ENCODE measurements around the gene FTSJ1.
A peak's percentile ranks its signal among the peaks of the same experiment; 100 is the strongest.
"Not testable (repeated sequence)": the region's sequence is repeated elsewhere in the genome, so short reads cannot be mapped to it uniquely, and the experiment has no call there.

The FTSJ1 gene

DNA sequence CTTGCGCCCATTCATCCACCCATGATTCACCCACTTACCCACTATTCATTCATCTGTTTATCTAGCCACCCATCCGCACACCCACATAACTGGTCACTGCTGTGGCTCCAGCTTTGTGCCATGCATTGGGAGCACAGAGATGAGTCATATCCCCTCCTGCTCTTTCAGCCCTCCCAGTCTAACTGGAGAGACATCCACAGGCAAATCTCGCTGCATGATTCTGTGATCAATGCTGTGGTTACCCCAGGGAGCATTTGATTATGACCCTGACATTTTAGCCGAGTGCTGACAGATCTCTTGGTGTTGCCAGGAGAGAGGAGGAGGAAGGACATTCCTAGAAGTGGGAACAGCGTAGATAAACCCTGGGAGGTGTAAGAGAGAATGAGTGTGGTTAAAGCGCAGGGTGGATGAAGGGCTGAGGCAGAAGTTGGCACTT, 22.4 kb downstream of the FTSJ1 start:
- no peak for DNase-seq

DNA sequence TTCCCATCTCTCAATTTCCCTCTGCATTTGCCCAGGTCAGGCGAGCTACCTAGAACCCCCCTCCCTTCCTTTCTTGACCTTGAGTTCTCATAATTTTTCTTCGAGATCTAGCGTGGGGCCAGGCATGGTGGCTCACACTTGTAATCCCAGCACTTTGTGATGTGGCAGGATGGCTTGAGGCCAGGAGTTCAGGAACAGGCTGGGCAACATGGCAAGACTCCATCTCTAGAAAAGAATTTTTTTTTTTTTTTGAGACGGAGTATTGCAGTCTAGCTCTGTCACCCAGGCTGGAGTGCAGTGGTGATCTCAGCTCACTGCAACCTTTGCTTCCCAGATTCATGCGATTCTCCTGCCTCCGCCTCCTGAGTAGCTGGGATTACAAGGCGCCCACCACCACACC, 28.3 kb downstream of the FTSJ1 start:
- DNase-seq, result no peak

DNA sequence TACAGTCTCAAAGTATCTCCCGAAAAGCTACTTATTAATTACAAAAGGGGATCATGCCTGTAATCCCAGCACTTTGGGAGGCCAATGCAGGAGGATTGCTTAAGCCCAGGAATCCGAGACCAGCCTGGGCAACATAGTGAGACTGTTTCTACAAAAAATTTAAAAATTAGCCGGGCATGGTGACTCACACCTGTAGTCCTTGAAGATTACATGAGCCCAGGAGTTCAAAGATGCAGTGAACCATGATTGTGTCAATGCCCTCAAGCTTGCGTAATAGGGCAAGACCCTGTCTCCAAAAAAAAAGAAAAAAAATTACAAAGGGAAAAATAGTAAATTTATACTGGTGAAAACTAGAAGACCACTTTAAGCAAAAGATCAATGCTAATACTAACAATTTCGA, 29.5 kb downstream of the FTSJ1 start:
- no peak for DNase-seq

DNA sequence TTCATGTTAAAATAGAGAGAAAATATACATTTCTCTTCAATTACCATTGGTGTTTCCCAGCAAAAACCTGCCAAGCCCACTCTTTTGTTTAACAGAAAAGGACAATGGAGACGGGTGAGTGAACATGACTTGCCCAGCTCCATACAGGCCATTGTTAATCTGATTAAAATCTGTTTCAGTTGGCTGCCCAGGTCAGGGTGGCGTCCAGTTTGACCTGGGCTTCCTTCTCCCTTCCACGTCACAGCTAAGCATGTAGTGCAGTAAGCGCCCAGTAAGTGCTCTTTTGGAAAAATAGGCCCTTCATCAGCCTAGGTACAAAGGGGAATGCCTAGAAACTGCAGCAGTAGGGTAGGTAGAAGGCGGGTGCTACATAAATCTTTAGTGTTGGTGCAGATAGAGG, 31.2 kb downstream of the FTSJ1 start:
- no peak for DNase-seq

DNA sequence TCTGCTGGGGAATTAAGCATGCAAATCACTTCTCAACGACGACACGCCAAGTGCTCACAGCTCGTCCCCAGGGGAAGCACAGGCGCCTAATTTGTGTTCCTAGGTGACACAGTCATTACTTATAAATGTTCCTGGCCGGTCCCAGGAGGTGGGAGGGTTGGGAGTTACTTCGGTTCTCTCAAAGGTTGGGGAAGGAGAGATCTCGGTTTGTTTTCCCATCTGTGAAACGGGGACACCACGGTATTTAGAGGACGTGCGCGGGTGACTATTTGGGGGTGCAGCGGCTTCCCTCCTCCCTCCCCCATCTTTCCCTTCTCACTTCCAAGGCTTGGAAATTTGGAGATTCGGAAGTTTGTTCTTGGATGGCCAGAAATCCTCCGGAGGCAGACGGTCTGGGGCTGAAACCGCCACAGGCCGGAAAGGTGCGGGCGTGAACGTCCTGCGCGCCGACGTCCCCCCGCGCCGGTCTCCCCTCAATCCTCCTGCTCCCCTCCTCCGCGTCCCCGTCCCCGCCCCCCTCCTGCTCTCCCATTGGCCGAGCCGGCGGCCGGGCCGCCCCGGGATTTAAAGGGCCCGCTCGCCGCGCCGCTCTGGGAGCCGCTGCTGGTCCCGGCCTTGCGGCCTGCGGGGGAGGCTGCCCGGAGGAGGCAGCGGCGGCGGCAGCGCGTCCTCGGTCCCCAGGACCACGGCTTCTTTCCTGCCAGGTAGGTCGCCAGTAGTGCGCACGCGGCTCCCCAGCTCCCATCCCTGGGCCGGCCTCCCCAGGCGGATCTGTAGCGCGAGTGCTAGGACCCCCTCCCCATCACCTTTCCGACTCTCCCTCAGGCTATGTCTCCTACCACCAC, 32.6 kb downstream of the FTSJ1 start, which contains the start of gene PORCN:
Gene PORCN (plus strand): TSS at position 593 of the 845 bp plus-strand sequence. CDS start 829 bp downstream, outside the sequence.
- DNase-seq, result peak; percentile 60

DNA sequence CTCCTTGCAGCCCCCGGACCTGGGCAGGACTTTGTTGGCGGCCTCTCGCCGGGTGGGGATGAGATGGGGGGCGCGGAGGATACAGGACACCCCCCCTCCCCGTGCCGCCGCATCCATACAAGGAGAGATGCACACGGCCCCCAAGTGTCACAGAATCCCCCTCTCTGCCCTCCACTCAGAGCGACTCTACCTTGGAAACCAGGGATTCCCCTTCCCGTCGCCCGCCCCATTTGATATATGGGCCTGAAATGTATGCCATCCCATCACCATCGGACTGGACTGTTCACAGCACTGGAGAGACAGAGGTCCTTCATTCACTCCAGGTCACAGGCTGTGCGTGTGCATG, 33.2 kb downstream of the FTSJ1 start:
- no peak for DNase-seq

DNA sequence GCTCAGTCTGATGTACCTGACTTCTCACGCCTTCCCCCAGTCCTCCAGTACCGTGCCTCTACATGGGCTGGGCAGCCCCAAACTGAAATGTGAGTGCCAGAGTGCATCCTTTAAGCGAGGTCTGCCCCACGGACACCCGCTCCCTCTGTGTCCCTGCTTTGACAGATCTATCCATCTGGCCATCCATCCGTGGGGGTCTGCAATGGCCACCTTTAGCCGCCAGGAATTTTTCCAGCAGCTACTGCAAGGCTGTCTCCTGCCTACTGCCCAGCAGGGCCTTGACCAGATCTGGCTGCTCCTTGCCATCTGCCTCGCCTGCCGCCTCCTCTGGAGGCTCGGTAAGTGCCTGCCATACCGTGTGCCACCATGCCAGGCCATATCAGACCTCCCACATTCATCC, 33.6 kb downstream of the FTSJ1 start:
- DNase-seq, result no peak

DNA sequence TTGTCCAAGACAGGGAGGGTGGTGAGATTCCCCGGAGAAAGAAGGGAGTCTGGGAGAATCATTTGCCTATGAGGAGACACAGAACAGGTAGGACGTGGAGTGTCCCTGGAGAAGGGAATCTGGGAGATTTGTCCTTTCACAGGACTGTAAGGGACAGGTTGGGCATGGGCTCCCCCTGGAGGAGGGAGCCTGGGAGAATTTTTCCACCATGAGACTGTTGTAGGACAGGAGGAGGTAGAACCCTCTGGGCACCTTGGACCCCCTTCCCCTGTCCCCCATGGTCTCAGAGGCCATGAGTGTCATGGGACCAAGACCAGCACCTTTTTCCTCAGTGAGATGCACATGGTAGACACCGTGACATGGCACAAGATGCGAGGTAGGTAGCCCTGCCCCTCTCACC, 35.6 kb downstream of the FTSJ1 start:
- DNase-seq, result no peak

DNA sequence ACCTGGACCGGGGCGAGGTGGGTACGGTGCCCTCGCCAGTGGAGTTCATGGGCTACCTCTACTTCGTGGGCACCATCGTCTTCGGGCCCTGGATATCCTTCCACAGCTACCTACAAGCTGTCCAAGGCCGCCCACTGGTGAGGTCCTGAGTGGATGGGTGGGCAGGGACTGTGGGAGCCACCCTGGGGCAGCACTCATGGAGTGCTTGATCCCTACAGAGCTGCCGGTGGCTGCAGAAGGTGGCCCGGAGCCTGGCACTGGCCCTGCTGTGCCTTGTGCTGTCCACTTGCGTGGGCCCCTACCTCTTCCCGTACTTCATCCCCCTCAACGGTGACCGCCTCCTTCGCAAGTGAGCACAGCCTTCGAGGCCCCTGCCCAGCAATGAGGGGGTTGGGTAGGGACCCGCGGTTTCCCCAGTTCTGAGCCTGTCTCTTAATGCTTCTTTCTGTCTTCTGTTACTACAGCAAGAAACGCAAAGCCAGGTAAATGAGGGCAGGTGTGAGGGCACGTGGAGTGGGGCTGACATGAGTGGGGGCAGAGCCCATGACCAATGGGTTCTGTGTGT, 36.5 kb downstream of the FTSJ1 start:
- DNase-seq, result no peak

DNA sequence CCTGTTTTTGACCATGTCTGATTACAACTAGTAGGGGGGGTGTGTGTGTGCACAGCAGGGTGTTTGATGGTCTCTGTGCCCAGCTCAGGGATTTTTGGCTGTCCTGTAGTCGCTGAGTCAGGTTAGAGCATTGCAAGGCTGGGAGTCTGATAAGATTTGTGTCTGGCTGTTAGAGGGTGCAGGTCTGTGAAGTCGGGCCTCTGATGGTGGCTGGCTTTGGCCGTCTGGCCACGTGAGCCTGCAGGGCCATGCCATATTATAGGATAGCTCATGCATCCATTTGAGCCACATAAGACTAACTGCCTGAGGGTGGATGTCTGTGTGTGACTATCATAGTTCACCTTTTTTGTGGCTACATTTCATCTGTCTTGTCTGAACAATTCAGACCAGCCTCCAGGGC, 37.7 kb downstream of the FTSJ1 start:
- DNase-seq, result no peak

DNA sequence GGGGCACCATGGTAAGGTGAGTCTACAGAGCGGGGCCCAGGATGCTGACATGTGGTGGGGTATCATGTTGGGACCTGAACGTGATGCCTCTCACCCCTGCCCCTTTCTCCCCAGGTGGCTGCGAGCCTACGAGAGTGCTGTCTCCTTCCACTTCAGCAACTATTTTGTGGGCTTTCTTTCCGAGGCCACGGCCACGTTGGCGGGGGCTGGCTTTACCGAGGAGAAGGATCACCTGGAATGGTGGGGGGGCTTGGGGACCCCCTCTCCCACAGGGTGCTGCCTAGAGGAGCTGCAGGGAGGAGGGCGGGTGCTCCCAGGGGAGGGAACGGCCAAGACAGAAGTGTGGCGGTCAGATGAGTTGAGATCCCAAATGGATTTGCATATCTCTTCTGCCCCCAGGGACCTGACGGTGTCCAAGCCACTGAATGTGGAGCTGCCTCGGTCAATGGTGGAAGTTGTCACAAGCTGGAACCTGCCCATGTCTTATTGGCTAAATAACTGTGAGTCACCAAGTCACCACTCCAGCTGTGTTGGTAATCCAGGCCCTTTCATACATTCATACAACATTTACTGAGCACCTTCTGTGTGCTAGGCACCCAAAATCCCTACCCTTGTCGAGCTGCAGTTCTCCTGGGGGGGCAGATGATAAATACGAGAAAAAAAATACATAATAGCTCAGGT, 38.3 kb downstream of the FTSJ1 start:
- no peak for DNase-seq

DNA sequence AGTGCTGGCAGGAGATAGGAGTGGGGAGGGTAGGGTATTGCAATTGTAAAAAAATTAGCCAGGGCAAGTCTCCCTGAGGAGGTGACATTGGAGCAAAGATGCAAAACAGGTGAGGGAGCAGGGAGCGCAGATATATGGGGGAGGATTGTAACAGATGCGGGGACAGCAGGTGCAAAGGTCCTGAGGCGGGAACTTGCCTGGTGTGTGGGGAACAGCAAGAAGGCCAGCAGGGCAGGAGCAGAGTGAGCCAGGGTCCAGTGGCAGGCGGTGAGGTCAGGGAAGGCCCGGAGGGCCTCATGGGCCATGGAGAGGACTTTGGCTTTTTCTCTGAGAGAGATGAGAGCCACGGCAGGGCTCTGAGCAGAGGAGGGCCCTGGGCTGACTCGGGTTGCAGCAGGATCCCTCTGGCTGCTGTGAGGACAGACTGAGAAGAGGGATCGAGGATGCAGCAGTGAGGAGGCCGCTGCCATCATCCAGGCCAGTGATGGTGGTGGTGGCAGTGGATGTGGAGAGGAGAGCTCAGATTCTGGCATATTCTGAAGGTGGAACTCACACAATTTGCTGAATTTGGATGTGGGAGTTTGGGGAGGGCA, 39.0 kb downstream of the FTSJ1 start:
- DNase-seq, result no peak

DNA sequence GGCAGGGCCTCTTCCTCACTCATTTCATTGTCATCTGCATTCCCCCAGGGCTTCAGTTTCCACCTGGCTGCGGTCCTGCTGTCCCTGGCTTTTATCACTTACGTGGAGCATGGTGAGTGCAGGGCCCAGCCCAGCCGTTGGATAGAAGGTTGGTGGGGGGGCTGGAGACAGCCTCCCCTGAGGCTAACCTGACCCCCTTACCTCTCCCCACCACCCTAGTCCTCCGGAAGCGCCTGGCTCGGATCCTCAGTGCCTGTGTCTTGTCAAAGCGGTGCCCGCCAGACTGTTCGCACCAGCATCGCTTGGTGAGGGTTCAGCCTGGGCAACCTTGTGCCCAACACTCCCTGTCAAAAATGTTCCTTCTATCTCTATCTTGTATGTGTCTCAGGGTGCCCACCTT, 39.8 kb downstream of the FTSJ1 start:
- DNase-seq, result no peak

DNA sequence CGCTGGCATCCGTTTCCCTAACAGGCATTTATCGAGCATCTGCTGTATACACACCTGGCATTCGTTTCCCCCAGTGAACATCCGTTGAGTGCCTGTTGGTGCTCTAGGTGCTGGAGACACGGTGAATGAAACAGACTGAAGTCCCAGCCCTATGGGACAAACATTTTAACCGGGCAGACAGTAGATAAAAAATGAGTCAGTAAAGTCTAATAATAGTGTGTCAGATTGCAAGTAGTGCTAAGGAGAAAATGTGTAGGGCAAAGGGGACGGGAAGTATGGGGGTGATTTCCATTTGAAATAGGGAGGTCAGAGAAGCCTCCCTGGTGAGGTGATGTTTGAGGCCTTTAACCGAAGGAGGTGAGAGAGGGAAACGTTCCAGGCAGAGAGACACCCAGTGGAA, 40.3 kb downstream of the FTSJ1 start:
- DNase-seq, result no peak

DNA sequence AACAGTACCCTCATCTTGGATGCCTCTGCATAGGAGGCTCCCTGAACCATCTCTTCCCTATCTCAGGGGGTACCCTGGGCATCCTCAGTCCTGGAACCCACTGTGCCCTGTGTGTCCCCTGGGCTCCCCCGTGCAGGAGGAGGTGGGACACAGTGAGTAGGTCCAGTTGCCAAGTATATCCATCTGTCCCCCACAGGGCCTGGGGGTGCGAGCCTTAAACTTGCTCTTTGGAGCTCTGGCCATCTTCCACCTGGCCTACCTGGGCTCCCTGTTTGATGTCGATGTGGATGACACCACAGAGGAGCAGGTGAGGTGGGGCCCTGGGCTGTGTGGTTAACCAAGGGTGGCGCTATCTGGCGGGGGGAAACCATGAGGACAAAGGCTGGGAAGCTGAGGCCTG, 41.0 kb downstream of the FTSJ1 start:
- DNase-seq, result no peak

DNA sequence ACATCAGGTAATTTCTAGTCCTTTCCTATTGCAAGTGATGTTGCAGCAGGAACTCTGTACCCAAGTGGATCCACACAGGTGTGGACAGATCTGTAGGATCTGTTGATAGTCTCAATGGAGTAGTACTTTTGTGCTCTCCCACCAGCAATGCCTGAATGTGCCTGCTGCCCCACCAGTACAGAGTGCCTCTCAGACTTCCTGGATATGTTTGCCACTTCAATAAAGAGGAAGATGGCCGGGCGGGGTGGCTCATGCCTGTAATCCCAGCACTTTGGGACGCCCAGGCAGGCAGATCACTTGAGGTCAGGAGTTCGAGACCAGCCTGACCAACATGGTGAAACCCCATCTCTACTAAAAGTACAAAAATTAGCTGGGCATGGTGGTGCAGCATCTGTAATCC, 43.5 kb downstream of the FTSJ1 start:
- DNase-seq, result not testable (repeated sequence)

DNA sequence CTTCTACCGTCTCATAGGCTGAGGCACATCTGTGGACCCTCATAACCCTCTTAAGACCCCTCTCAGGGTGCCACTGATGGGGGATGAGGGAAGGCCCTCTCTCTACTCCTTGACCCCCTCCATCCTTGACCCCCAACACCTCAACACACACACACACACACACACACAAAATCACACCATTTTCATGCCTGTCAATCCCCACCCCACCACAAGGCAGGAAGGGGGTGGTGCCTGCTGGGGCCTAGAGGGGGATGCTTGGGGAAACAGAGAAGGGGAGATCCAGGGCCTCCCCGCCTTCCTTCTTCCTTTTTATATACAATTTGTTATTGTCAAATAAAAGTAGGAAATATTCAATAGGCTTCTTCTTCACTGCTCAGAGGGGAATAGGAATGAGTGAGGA, 44.5 kb downstream of the FTSJ1 start:
- DNase-seq, result no peak

DNA sequence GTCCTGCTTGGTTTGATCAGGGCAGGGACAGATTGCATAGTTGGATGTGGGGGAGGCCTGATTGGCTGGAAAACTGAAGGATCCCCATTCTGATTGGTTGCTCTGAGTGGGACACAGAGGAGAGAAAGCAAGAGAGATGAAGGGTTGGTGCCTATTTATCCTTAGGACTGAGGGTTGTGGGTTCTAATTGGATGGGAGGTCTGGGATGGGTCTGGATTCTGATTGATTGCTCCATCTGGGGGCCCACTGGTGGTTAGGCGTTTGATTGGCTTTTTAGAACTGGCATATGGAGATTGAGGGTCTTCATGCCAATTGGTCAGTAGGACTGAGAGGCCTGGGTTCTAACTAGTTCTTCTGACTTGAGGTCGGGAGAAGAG, 45.0 kb downstream of the FTSJ1 start:
- no peak for DNase-seq

DNA sequence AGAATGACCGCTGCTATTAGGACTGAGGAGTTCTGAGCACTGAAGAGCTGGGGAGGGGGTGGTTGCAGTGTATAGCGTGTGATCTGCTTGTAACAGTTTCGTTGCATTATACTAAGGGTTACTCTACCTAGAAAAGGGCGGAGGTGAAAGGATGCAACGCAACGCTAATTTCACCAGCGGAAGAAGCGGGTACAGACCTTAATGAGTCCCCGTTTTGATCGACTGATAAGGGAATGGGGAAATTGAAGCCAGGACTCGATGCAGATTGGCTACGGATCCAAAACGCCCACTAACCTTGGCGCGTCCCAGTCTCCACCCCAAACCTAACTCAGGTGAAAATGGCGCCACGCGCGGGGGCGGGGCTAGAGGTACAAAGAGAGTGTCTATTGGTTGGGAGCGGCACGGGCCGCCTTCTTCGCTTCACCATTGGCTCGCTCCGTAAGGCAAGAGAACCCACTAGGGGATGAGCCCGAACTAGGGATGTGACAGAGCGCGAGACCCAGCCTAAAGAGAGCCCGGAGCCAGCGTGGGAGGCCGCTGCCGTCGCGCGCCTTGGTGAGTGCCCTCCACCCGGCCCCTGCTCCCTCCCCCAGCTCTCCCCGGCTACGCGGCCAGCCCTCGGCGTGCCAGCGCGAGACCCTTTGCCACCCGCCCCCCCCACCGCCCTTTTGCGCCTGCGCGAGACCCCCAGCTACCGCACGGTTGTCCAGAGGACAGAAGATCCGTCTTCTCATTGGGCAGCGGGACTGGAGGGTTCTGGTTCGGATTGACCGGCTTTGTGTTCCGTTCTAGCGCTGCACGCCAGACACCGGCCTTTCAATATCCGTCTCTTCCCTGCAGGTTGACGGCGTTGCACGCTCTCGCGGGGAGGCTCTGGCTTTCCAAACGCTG, 45.6 kb downstream of the FTSJ1 start, which contains the start of gene EBP:
Gene EBP (plus strand): TSS at position 456 of the 891 bp plus-strand sequence. CDS start 1,964 bp downstream, outside the sequence.
- DNase-seq, result peak; percentile 88

DNA sequence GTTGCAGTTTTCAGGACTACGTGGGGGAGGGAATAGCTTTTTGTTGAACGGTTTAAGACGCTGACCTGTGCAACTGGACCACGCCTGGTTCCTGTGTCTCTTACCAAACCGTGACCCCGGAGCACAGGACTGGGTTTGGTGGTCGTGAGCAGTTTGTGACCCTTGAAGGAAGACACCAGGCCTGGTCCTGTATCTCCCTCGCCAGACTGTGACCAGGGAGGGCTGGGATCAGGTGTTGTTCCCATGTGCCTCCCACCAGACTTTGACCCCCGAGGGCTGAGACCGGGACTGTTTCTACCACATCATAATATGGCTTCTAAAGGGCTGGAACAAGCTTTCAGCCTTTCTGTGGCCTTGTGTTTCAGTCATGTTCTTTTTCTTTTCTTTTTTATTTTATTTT, 46.3 kb downstream of the FTSJ1 start:
- no peak for DNase-seq

DNA sequence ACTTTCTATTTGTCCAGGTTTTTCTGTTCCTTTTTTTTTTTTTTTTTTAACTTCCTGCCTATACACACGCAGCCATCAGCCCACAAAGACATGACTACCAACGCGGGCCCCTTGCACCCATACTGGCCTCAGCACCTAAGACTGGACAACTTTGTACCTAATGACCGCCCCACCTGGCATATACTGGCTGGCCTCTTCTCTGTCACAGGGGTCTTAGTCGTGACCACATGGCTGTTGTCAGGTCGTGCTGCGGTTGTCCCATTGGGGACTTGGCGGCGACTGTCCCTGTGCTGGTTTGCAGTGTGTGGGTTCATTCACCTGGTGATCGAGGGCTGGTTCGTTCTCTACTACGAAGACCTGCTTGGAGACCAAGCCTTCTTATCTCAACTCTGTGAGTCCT, 47.7 kb downstream of the FTSJ1 start:
- DNase-seq, result no peak

DNA sequence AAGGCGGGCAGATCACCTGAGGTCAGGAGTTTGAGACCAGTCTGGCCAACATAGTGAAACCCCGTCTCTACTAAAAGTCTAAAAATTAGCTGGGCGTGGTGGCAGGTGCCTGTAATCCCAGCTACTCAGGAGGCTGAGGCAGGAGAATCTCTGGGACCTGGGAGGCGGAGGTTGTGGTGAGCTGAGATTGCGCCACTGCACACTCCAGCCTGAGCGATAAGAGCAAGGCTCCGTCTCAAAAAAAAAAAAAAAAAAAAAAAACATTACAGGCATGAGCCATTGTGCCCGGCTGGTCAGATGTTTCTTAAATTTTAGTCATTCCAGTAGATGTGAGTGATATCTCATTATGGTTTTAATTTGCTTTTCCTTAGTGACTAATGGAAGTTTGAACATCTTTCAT, 49.9 kb downstream of the FTSJ1 start:
- DNase-seq, result not testable (repeated sequence)

DNA sequence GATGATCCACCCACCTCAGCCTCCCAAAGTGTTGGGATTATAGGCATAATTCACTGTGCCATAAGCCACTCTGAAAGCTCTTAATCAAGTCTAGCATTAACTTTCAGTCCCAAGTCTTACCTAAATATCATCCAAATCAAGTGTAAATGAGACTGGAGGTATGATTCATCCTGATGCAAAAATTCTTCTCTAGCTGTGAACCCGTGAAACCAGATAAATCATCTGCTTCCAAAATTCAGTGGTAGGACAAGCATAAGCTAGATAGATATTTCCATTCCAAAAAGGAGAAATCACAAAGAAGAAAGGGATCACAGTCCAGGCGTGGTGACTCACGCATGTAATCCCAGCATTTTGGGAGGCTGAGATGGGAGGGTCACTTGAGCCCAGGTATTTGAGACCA, 54.7 kb downstream of the FTSJ1 start:
- no peak for DNase-seq
